ENCODE results near the gene CNTN4. TPM values are rescaled to one million over a fixed set of nuclear protein-coding genes. Genes with fewer than 3 reads are reported as not detected.

CNTN4 gene
- polyA plus RNA-seq, 2 donors, result 0.51 to 0.54 TPM

GRCh38 chr3:2137651-2138050, 39.0 kb downstream of the CNTN4 start:
- no peaks in the 10 kb centered on the region for H3K9me3 ChIP-seq (ENCODE audit: control insufficient read depth in 2 of 2, insufficient read depth in 1 of 2, low read depth in 1 of 2, low read length in 1 of 2)
- whole genome bisulfite sequencing, 2 donors, result 66 to 74% methylated on average over 5 of the region's 5 CpGs
- H3K4me1 ChIP-seq (ENCODE audit: control insufficient read depth in 2 of 2, insufficient read depth in 2 of 2, low read length in 1 of 2), result no peaks in the 10 kb centered on the region
- H3K27me3 ChIP-seq (ENCODE audit: control insufficient read depth in 1 of 2, insufficient read depth in 2 of 2, low read length in 2 of 2), result no peaks in the 10 kb centered on the region
- H3K27ac ChIP-seq (ENCODE audit: low read depth in 2 of 2, low read length in 1 of 2), result no peak overlapping the region
- H3K36me3 ChIP-seq (ENCODE audit: control insufficient read depth in 2 of 2, insufficient read depth in 2 of 2, low read length in 1 of 2), result no peaks in the 10 kb centered on the region
- no peak overlapping the region for H3K4me3 ChIP-seq (ENCODE audit: low read depth in 1 of 2, low read length in 2 of 2)

GRCh38 chr3:2141482-2141881, 42.8 kb downstream of the CNTN4 start:
- 76 to 85% methylated on average over 1 of the region's 1 CpG for WGBS, 2 donors
- no peak overlapping the region for H3K27ac ChIP-seq (ENCODE audit: low read depth in 2 of 2, low read length in 1 of 2)
- H3K9me3 ChIP-seq (ENCODE audit: control insufficient read depth in 2 of 2, insufficient read depth in 1 of 2, low read depth in 1 of 2, low read length in 1 of 2), result no peaks in the 10 kb centered on the region
- no peak overlapping the region for H3K4me3 ChIP-seq (ENCODE audit: low read depth in 1 of 2, low read length in 2 of 2)
- H3K27me3 ChIP-seq (ENCODE audit: control insufficient read depth in 1 of 2, insufficient read depth in 2 of 2, low read length in 2 of 2), result no peaks in the 10 kb centered on the region
- no peaks in the 10 kb centered on the region for H3K4me1 ChIP-seq (ENCODE audit: control insufficient read depth in 2 of 2, insufficient read depth in 2 of 2, low read length in 1 of 2)
- no peaks in the 10 kb centered on the region for H3K36me3 ChIP-seq (ENCODE audit: control insufficient read depth in 2 of 2, insufficient read depth in 2 of 2, low read length in 1 of 2)

GRCh38 chr3:2148561-2149340, 50.1 kb downstream of the CNTN4 start:
- WGBS, 2 donors, result 85% methylated on average over 10 of the region's 10 CpGs

GRCh38 chr3:2153053-2153452, 54.4 kb downstream of the CNTN4 start:
- WGBS, 2 donors, result 80 to 92% methylated on average over 2 of the region's 2 CpGs
- H3K4me3 ChIP-seq (ENCODE audit: low read depth in 1 of 2, low read length in 2 of 2), result no peak overlapping the region
- no peaks in the 10 kb centered on the region for H3K4me1 ChIP-seq (ENCODE audit: control insufficient read depth in 2 of 2, insufficient read depth in 2 of 2, low read length in 1 of 2)
- no peaks in the 10 kb centered on the region for H3K9me3 ChIP-seq (ENCODE audit: control insufficient read depth in 2 of 2, insufficient read depth in 1 of 2, low read depth in 1 of 2, low read length in 1 of 2)
- H3K27me3 ChIP-seq (ENCODE audit: control insufficient read depth in 1 of 2, insufficient read depth in 2 of 2, low read length in 2 of 2), result no peaks in the 10 kb centered on the region
- H3K27ac ChIP-seq (ENCODE audit: low read depth in 2 of 2, low read length in 1 of 2), result no peak overlapping the region
- no peaks in the 10 kb centered on the region for H3K36me3 ChIP-seq (ENCODE audit: control insufficient read depth in 2 of 2, insufficient read depth in 2 of 2, low read length in 1 of 2)

More at GRCh38 chr3:2148561-2149340, 50.1 kb downstream of the CNTN4 start:
- Histone ChIP-seq H3K4me3 (ENCODE audit: low read depth in 1 of 2, low read length in 2 of 2) (no peak overlapping the region), H3K27ac (ENCODE audit: low read depth in 2 of 2, low read length in 1 of 2) (no peak overlapping the region), H3K4me1 (ENCODE audit: control insufficient read depth in 2 of 2, insufficient read depth in 2 of 2, low read length in 1 of 2) (no peaks in the 10 kb centered on the region), H3K27me3 (ENCODE audit: control insufficient read depth in 1 of 2, insufficient read depth in 2 of 2, low read length in 2 of 2) (no peaks in the 10 kb centered on the region), H3K9me3 (ENCODE audit: control insufficient read depth in 2 of 2, insufficient read depth in 1 of 2, low read depth in 1 of 2, low read length in 1 of 2) (no peaks in the 10 kb centered on the region), H3K36me3 (ENCODE audit: control insufficient read depth in 2 of 2, insufficient read depth in 2 of 2, low read length in 1 of 2) (no peaks in the 10 kb centered on the region)

- Histone ChIP-seq H3K4me1 (ENCODE audit: control insufficient read depth in 2 of 2, insufficient read depth in 2 of 2, low read length in 1 of 2) (no peaks in the 10 kb centered on the region), H3K36me3 (ENCODE audit: control insufficient read depth in 2 of 2, insufficient read depth in 2 of 2, low read length in 1 of 2) (no peaks in the 10 kb centered on the region), H3K27me3 (ENCODE audit: control insufficient read depth in 1 of 2, insufficient read depth in 2 of 2, low read length in 2 of 2) (no peaks in the 10 kb centered on the region), H3K27ac (ENCODE audit: low read depth in 2 of 2, low read length in 1 of 2) (no peak overlapping the region), H3K4me3 (ENCODE audit: low read depth in 1 of 2, low read length in 2 of 2) (no peak overlapping the region), H3K9me3 (ENCODE audit: control insufficient read depth in 2 of 2, insufficient read depth in 1 of 2, low read depth in 1 of 2, low read length in 1 of 2) (no peaks in the 10 kb centered on the region)
- WGBS, 2 donors, result 72 to 75% methylated on average over 5 of the region's 5 CpGs
Measured at GRCh38 chr3:2153547-2153946, 54.9 kb downstream of the CNTN4 start.

- 8 to 15% methylated on average over 3 of the region's 3 CpGs for WGBS, 2 donors
- no peak overlapping the region for H3K27ac ChIP-seq (ENCODE audit: low read depth in 2 of 2, low read length in 1 of 2)
- H3K36me3 ChIP-seq (ENCODE audit: control insufficient read depth in 2 of 2, insufficient read depth in 2 of 2, low read length in 1 of 2), result no peaks in the 10 kb centered on the region
- no peaks in the 10 kb centered on the region for H3K9me3 ChIP-seq (ENCODE audit: control insufficient read depth in 2 of 2, insufficient read depth in 1 of 2, low read depth in 1 of 2, low read length in 1 of 2)
- H3K4me3 ChIP-seq (ENCODE audit: low read depth in 1 of 2, low read length in 2 of 2), result no peak overlapping the region
- no peaks in the 10 kb centered on the region for H3K4me1 ChIP-seq (ENCODE audit: control insufficient read depth in 2 of 2, insufficient read depth in 2 of 2, low read length in 1 of 2)
- H3K27me3 ChIP-seq (ENCODE audit: control insufficient read depth in 1 of 2, insufficient read depth in 2 of 2, low read length in 2 of 2), result no peaks in the 10 kb centered on the region
Measured at GRCh38 chr3:2154621-2155020, 56.0 kb downstream of the CNTN4 start.

GRCh38 chr3:2156244-2156847, 57.7 kb downstream of the CNTN4 start:
- WGBS, 2 donors, result 63 to 74% methylated on average over 19 of the region's 19 CpGs
- no peak overlapping the region for H3K4me3 ChIP-seq (ENCODE audit: low read depth in 1 of 2, low read length in 2 of 2)
- no peaks in the 10 kb centered on the region for H3K36me3 ChIP-seq (ENCODE audit: control insufficient read depth in 2 of 2, insufficient read depth in 2 of 2, low read length in 1 of 2)
- no peaks in the 10 kb centered on the region for H3K4me1 ChIP-seq (ENCODE audit: control insufficient read depth in 2 of 2, insufficient read depth in 2 of 2, low read length in 1 of 2)
- no peak overlapping the region for H3K27ac ChIP-seq (ENCODE audit: low read depth in 2 of 2, low read length in 1 of 2)
- H3K27me3 ChIP-seq (ENCODE audit: control insufficient read depth in 1 of 2, insufficient read depth in 2 of 2, low read length in 2 of 2), result no peaks in the 10 kb centered on the region
- no peaks in the 10 kb centered on the region for H3K9me3 ChIP-seq (ENCODE audit: control insufficient read depth in 2 of 2, insufficient read depth in 1 of 2, low read depth in 1 of 2, low read length in 1 of 2)

GRCh38 chr3:2158828-2159227, 60.2 kb downstream of the CNTN4 start:
- H3K27me3 ChIP-seq (ENCODE audit: control insufficient read depth in 1 of 2, insufficient read depth in 2 of 2, low read length in 2 of 2), result no peaks in the 10 kb centered on the region
- H3K4me3 ChIP-seq (ENCODE audit: low read depth in 1 of 2, low read length in 2 of 2), result no peak overlapping the region
- 47 to 53% methylated on average over 3 of the region's 3 CpGs for WGBS, 2 donors
- no peaks in the 10 kb centered on the region for H3K9me3 ChIP-seq (ENCODE audit: control insufficient read depth in 2 of 2, insufficient read depth in 1 of 2, low read depth in 1 of 2, low read length in 1 of 2)
- no peaks in the 10 kb centered on the region for H3K36me3 ChIP-seq (ENCODE audit: control insufficient read depth in 2 of 2, insufficient read depth in 2 of 2, low read length in 1 of 2)
- no peaks in the 10 kb centered on the region for H3K4me1 ChIP-seq (ENCODE audit: control insufficient read depth in 2 of 2, insufficient read depth in 2 of 2, low read length in 1 of 2)
- H3K27ac ChIP-seq (ENCODE audit: low read depth in 2 of 2, low read length in 1 of 2), result no peak overlapping the region

GRCh38 chr3:2166552-2166951, 67.9 kb downstream of the CNTN4 start:
- Histone ChIP-seq H3K27ac (ENCODE audit: low read depth in 2 of 2, low read length in 1 of 2) (no peak overlapping the region), H3K4me3 (ENCODE audit: low read depth in 1 of 2, low read length in 2 of 2) (no peak overlapping the region), H3K27me3 (ENCODE audit: control insufficient read depth in 1 of 2, insufficient read depth in 2 of 2, low read length in 2 of 2) (no peaks in the 10 kb centered on the region), H3K4me1 (ENCODE audit: control insufficient read depth in 2 of 2, insufficient read depth in 2 of 2, low read length in 1 of 2) (no peaks in the 10 kb centered on the region), H3K9me3 (ENCODE audit: control insufficient read depth in 2 of 2, insufficient read depth in 1 of 2, low read depth in 1 of 2, low read length in 1 of 2) (no peaks in the 10 kb centered on the region), H3K36me3 (ENCODE audit: control insufficient read depth in 2 of 2, insufficient read depth in 2 of 2, low read length in 1 of 2) (no peaks in the 10 kb centered on the region)
- WGBS, 2 donors, result 44 to 55% methylated on average over 3 of the region's 3 CpGs
